Measurements from ENCODE around the gene OAF.
"Not testable (repeated sequence)": the region's sequence is repeated elsewhere in the genome, so short reads cannot be mapped to it uniquely, and the experiment has no call there.

OAF gene

DNA sequence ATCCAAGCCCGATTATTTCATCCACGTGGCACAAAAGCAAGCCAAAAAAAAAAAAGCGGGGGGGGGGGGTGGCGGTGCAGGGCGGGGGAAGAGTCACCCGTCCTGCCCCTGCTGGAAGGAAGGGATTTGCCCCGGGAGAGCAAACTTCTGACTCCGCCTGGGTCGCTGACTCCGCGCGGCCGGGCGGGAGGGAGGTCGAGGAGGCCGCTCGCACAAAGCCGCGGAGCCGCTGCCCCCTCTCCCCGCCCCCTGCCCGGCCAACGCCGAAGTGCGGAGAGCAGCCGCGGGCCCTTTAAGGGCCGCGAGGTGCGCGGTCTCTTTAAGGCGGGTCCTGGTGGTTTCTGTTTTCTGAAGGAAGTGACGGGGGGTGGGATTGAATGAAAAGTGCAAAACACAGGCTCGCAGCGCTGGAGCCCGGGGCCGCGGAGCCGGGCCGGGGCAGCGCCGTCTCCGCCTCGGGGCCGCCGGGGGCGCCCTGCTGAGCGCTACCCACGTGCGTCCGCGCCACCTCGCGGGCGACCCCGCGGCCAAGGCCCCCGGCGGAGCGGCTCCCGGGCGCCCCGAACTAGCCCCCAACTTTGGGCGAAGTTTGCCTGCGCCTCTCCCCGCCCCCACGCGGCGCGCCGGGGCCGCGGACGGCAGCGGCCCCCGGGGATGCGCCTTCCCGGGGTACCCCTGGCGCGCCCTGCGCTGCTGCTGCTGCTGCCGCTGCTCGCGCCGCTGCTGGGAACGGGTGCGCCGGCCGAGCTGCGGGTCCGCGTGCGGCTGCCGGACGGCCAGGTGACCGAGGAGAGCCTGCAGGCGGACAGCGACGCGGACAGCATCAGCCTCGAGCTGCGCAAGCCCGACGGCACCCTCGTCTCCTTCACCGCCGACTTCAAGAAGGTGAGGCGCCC lies at the start of gene OAF:
TSS of gene OAF (plus strand) at position 407 of the 896 bp plus-strand sequence. CDS start at position 655, 248 bp downstream.
- no peak for DNase-seq

DNA sequence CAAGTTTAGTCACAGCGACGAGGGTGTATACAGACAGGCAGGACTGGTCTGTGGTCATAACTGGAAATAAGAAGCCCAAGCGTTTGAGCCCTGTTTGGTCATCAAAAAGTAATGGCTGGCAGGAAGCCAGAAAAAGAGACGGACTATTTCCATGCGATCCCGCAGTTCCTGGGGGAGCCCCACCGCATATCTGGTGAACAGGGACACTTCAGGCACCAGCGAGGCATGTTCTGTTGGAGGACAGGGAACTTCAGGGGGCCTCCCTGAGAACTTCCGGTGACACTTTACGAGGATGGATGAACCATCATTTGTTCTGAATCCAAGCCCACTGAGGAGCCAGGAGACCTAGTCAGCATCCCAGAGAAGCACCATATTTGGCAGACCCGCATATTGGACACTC lies 43.2 kb upstream of the OAF start:
- no peak for DNase-seq

DNA sequence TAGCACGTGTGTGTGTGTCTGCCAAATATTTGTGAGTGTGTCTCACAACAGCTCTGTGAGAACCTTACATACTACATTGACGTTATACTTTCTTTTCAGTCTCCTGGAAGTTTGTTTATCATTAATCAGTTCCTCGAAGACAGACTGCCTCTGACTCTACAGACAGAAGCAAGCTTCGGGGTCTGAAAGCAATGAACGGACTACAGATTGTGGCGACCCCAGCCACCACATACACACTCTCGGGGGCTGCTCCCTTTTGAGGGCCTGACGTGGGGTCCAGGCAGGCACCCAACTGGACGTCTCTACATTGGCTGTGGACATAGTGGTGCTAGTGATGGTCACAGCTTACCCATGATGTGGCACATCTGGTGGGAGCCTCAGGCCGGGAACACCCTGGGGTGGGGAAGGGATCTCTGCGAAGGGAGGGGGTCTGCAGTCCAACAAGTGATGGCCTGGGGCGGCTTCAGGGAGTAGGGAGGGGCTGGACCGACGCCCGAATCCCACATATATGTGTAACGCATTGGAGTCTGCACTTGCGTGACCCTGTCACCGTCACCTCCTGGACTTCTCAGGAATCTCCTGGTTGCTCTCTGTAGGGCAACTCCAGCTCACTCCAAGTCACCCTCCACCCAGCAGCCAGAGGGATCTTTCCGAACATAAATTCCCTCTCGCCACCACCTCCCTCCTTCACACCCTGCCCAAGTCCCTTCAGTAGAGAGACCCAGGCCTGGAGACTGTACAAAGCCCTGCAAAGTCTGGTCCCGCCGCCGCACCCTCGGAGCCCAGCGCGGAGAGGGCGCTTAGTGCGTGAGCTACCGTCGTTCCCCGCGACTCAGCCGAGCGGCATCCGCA lies 42.5 kb upstream of the OAF start:
- DNase-seq, result no peak

DNA sequence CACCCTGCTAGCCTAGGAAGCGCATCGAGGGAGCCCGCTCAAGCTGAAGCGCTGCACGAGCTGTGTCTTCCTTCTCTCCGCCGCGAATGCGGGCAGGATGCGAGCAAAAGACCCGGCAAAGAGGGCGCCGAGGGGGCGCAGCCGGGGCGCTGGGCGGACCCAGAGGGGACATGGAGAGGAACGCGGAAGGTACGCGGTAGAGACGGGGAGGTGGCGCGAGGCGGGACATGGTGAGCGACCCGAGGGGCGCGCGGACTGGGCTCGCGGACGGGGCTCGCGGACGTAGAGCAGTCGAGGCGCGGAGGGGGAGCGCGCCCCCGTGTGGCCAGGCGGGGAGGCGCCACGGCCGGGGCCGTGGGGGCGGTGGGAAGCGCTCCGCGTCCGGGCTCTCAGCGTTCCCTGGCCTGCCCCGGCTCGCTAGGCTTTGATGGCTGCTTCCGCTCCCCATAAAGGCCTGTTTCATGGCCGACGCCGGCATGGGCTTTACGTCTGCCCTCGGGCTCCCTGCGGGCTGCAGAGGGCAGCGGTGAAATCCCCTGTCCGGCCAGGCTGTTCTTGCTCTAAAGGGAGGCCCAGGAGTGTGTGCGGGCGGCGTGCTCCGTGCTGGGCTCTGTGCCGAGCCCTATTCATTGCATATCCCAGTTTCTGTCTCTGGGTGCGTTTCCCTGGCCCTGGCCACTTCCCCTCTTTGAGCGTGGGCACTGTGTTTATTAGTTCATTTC lies 41.7 kb upstream of the OAF start:
- no peak for DNase-seq

DNA sequence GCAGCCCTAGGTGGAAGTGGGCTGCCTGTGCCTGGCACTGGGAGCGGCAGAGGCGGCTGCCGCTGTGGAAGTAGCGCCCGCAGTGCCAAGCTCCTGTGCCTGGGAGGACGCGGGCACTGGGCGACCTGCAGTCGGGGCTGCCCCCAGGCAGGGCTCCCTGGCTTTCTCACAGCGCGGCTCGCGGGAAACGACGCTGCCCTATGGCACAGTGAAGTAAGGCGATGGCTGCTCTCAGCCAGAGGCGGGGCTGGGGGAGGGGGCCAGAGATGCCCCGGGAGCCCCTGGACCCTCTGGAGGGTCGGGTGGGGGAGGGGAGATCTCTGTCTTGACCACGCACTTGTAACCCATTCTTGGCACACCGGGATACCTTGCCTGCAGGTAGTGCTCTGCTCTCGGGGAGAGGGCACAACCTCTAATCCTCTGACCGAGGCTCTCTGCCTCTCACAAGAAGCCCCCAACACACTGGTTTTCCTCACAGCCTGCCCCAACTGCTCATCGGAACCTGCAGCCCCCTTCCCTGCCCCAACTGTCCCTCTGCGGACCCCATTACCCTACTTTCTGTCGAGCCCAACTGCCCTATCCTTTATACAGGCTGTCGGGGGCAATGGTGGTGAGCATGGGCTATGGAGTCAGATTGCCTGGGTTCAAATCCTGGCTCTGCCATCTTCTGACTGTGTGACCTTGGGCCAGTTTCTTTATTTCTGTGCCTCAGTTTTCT lies 40.7 kb upstream of the OAF start:
- no peak for DNase-seq

DNA sequence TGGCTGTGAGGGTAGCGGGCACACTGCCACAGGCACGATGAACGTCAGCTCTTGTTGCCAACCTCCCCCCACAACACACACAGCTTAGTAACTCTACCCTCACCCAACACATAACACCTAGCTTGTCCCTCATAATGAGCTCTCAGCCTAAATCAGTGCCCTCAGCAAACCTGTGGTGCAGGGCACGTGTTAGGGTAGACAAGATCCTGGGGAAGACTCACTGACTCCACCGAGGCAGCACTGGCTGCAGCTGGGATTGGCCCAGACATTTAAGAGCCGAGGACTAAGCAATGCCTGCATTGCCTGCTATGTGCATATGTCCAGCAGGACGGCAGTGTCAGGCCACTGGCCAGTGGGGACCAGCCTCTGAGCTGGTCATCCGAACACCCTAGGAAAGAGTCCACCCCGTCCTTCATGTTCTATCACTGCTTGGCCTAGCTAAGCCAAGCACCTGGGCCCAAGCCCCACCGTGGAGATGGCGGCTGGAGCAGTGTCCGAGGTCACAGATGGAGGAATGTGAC lies 40.0 kb upstream of the OAF start:
- DNase-seq, result no peak

DNA sequence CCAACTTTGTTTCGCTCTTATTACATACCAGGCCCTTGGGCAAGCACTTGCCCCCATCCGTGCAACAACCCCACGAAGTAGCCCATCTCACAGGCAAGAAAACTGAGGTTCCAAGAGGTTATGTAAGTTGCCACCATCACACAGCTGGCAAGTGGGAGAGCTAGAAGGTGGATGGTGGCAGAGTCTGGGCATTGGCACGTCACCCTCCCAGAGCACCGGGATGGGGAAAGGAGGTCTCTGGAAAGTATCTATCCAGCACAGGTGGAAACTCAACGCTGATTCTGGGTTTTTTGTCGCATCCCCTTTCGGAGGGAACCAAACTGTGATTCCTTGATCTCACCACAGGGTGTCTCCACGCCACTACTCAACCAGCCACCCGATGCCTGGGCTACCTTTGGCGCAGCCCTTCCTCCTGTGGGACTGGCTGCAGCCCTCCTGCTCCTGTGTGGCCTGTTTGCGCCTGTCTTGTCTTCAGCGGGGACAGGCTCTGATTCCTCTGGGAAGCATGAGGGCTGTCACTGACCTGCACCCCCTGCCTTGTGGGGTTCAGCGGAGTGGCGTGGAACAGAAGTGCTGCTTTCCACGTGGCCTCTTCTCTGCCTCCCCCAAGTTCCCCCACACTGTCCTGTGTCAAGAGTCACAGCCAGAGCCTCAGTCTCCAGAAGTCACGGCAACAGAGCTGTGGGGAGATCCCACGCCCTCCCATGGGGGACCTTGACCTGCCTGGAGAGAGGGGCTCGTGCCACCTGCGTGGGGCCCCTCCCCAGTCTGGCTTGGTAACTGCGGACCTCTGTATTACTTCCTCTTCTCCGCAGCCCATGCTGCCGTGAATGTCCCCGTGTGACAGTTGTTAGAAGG lies 38.5 kb upstream of the OAF start:
- DNase-seq, result no peak

DNA sequence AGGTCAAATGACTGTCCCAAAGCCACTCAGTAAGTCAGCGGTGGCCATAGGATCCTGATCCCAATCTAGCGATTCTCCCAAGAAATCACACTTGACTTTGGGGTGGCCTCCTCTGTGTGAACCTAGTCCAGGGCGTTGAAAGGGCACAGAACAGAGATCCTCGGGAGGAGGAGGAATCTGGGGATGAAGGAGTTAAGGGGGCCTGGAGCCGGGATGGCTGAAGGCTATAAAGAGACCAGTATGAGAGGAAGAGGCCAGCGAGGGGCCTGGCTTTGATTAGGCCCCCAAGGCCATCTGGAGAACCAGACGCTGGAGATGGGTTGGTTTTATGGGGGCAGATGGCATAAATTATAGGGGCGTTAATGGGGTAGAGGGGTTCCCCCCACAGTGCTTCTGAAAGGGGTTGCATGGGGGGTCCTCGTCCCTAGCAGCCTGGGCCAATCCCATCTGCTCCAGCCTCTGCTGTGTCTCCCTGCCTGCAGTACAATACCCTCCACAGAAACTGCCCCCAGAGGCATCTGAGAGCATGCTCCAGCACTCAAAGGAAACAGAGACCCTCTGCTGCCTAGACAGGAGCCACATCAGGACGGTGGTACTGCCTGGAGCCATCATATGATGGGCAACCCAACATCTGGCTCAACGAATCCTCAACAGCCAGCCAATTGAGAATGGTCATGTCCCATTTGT lies 37.7 kb upstream of the OAF start:
- DNase-seq, result no peak

DNA sequence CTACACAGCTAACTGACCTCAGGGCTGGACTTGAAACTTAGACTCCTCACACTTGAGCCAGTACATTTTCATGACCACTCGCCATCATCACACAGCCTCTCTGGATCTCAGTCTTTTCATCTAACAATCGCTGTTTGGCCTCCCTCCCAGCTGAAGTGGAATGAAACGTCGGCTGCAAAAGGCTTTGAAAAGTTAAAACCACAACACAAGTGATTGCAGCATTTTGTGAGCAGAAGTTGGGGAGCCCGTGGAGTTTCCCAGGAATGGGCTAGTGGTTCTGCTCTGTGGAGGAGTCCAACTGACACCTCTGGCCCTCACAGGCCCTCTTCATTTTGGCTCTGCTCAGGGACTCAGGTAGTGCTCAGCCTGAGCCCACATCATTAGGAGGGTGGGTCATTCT lies 37.0 kb upstream of the OAF start:
- no peak for DNase-seq

DNA sequence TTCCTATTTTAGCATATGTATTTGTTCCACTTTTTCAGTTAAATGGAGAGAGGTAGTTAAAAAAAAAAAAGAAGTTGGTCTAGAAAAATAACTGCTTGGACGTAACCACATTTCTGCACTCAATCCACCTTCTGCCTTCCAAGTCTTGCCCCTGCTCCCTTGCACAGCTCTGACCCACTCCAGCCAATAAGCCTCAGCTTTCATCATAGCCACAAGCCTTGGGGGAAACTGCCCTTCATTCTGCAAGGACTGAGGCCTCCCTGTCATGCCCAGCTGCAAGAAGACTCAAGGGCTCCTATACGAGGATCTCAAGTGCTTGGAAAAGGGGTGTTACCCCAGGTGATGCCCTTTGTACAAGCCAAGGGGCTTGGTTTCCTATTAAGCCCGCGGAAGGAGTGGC lies 36.0 kb upstream of the OAF start:
- DNase-seq, result no peak

DNA sequence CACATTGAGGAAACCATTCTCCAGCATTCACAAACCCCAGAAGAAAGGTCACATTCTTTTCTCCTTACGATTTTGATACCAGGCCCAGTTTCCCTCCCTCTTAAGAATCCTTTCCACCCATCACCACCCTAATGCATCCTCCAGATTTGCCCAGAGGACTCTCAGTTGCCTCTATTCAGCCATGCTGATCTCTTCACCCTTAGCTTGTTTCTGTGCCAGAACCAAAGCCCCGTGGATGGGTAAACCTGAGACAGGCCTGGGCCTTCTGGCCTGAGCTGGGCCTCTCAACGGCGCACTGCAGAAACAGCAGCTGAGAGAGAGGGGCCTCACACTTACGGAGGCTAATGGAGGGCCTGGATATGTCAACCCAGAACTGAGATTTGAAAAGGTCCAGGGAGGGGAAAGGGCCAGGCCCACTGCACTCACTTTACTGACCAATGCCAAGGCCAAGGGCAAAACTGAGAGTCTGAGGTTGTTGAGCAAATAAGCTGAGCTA lies 32.2 kb upstream of the OAF start:
- DNase-seq, result no peak

DNA sequence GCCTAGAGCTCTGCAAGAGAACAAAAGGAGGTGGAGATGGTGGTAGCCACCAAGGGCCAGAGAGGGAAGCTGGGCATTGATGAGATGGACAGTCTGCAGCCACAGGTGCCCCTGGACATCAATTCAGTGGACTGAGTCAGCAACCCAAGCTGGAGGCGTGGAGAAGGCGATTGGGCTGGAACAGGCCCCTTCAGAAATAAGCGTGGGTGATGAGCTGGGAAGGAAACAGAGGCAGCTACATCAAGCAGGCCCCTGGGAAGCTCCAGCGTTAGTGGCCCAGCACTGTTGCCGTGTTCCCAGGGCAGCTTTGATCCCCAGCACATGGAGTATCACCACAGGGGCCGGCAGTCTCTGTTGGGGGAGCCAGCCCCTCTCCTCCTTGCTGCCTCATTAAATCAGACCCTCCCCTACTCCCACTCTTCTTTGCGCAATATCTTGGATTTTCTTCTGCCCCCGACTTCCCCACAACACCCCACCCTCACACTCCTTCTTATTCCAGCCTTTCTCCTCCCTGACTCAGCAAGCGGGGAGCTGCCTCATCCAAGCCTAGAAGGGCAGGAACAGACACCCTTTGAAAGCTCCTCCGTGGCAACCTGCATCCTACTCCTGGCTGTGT lies 31.7 kb upstream of the OAF start:
- no peak for DNase-seq

DNA sequence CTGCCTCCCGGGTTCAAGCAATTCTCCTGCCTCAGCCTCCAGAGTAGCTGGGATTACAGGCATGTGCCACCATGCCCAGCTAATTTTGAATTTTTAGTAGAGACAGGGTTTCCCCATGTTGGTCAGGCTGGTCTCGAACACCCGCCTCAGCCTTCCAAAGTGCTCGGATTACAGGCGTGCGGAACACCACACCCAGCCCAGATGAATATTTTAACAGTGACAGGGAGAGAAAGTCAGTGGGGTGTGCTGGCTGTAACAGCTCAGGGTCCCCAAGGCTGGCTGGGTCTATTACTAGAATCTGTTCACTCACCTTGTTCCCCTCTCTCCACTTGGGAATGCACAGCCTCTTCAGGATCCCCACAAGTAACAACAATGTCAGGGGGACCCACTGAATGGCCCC lies 30.8 kb upstream of the OAF start:
- not testable (repeated sequence) for DNase-seq

DNA sequence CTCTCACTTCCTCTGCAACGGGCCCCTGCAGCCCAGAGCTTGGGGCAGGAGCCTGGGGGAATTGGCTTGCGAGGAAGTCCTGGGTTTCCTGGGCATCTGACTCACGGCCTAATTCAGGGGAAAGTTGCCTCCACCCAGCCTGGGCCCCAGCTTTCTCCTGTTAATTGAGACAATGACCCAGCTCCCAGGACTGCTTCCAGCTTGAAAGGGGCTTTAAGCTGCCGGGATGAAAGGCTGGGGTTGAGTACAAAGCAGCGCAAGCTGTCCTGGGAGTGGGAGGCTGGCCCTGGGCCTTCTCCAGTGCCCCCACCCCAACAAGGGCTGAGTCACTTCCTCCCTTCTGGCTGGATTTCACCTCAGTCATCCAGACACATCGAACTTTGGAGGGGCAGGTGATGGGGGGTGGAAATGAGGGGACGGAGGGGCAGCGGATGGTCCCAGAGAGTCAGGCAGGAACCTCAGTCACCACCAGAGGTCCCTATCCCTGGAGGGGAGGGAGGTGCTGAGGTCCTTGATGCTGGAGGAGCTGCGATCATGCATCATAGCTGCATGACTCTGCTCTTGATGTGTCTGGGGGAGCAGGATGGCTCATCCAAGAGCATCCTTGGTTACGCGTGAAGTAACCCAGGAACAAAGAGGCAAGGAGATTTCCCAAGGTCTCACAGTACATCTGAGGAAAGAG lies 30.1 kb upstream of the OAF start:
- no peak for DNase-seq

DNA sequence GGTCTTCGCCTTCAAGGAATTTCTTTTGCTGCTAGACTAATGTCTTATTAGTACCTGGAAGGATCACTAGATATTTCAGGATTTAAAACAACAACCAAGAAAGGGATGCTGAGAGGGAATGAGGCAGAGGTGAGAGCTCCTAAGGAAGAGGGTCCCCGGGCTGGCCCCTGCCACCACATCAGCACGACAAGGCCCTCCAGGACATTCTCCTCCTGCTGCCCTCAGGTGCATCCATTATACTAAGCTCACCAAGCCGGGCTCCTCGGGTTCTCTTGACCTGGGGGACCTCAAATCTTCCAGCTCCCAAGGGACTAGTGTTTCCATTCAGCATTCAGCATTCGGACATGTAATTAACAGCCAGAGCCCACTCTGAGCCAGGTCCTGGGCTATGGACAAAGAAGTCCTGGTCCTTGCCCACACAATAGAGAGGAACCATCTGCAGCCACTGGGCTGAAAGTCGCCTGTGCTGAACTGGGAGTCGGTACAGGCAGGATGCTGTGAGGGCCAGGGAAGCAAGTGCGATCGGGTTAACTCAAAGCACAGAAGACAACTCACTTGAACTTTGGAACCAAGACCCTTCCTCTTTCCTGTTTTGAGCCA lies 29.4 kb upstream of the OAF start:
- no peak for DNase-seq

DNA sequence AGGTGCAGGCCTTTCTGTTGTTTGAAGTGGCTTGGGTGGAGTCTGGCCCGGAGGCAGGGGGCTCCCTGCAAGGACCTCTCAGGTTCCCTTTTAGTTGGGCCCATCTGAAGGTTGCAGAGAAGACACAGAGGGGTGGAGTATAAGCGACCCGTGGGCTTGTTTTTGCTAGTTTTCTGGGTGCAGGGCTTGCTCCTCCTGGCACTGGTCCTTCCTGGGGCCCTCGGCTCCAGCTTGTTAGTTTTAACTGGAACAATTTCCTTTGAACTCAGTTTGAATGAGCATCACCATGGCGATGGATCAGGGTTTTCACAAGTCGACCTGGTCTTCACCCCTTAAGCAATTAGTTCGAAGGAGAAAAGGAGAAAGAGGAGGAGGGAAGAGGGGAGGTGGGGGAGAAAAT lies 28.5 kb upstream of the OAF start:
- no peak for DNase-seq

DNA sequence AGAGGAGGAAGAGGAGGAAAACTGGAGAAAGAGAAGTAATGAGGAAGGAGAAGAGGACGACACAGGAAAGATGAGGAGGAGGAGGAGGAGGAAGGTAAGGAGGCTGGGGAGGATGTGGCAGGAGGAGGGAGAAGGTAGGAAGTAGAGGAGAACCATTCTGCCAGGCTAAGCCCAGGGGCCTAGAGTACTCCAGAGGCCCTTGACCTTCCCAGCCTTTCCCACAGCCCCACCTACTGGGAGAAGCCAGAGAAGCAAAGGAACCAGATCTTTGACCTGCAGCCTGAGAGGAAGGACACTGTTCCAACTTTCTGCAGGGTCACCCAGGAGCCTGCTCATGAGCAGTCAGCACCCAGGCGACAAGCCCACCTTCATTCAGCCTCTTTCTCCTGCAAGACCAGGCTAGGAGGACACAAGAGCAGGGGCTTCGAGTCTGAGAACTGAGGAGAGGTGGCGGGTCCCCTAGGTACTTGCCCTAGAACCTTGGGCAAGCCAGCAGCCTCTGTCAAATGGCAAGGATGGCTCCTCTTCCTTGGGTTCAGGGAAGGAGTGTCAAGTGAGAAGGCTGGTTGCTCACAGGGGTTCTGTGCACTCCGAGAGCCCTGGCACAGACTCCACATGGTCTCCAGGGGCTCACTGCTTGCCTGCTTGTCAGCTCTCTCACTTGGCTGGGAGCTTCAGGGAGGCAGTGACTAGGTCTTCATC lies 27.9 kb upstream of the OAF start:
- DNase-seq, result no peak

DNA sequence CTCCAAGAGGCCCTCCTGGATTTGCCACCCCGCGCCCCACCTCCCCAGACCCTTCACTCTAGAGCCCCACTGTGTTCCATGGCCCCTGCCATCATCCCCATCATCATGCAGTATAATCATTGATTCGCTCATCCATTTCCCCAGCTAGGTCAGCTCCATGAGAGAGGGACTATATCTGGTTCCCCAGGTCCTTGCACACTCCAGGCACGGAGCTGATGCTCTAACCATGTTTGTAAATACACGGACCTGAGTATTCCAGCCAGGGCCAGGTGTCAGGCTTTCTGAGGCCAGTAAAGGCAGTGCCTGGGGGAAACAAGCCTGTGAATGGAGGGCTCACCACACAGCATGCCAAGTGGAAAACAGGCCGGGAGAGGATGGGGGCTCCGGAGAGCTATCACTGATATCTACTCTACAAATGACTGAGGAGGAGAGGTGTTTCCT lies 27.1 kb upstream of the OAF start:
- DNase-seq, result no peak
